ENCODE measurements around the gene KAT2B.

DNA sequence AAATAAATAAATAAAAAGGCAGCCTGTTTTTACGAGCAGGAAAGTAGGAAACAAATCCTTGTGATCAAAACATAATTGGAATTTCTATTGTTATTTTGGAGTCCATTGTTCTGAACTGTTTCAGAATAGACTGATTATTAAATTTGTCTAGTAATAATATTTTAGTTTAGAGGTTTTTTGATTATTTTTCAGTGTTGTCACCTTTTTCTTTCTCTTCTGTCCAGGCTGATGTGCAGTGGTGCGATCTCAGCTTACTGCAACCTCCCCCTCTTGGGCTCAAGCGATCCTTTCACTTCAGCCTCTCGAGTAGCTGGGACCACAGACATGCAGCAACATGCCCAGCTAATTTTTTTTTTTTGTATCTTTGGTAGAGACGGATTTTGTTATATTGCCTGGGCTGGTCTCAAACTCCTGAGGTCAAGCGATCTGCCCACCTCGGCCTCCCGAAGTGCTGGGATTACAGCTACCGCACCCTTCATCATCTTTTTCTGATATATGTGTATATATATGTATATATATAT lies 38.0 kb downstream of the KAT2B start:
- TF ChIP-seq EZH2 (IDR thresholded peaks at IDR 0.05) (no peak), POLR2AphosphoS5 (IDR thresholded peaks at IDR 0.05; ENCODE audit: borderline replicate concordance, low read depth, low read length) (no peak), FOXP2 (optimal IDR thresholded peaks at IDR 0.05; ENCODE audit: control extremely low read depth, extremely low read length, insufficient read depth) (no peak)

Measured in SK-N-MC (cell line).